Inflammatory macrophage (primary cell): ENCODE data around the gene PRPF38A.
"Not testable (repeated sequence)": the region's sequence is repeated elsewhere in the genome, so short reads cannot be mapped to it uniquely, and the experiment has no call there.

ENCODE experiments used
- DNase-seq, 2 donors: peaks; one replicate each; pipeline ENCODE4 v3.0.0-alpha.2; 2020 to 2022
- total RNA-seq, 18 experiments: gene quantifications; one replicate each; lab custom pipeline; 2026; ENCODE audit warnings: mixed read lengths in 6 of 18, inconsistent platforms in 2 of 18; lab: John Stamatoyannopoulos, UW

The PRPF38A gene, protein sequence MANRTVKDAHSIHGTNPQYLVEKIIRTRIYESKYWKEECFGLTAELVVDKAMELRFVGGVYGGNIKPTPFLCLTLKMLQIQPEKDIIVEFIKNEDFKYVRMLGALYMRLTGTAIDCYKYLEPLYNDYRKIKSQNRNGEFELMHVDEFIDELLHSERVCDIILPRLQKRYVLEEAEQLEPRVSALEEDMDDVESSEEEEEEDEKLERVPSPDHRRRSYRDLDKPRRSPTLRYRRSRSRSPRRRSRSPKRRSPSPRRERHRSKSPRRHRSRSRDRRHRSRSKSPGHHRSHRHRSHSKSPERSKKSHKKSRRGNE
- total RNA-seq: 17.3 to 45.0 (median 30.6) reads per million in 18 experiments

DNA sequence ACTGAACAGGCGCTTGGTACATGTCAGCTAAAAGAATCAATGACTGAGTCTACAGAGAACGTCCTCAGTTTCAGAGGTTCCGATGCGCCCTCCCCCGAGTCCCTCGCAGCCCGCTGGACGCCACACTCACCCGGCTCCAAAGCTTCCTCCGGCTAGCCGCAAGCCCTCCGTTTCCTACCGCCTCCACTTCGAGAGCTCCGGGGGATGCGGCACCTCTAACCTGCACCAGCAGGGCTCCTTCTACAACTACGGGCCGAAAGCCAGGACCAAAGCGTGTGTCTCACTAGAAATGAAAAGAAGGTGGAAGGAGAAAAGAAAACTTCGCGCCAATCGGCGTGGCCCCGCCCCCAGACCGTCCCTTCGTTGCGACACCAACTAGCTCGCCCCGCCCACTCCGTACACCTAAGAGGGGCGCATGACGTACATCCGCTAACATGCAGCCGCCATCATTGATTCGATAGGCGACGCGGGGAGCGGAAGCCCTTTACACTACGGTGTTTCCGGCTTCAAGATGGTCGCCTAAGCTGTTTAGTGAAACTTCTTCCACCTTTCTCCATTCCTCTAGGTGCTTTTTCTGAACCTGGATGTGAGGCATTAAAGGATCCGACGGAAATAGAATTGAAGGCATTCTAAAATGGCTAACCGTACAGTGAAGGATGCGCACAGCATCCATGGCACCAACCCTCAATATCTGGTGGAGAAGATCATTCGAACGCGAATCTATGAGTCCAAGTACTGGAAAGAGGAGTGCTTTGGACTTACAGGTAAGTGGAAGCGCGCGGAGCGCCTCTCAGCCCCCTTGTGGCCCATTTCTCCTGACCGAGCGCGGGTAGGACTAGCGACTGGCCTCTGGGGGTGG, at the start of gene PRPF38A, which contains the start of gene ORC1:
Gene PRPF38A (plus strand): TSS at position 487 of the 859 bp plus-strand sequence. CDS start 148 bp downstream, at position 635.
Gene ORC1 (minus strand): TSS at position 308 of the 859 bp plus-strand sequence. CDS start 2,200 bp downstream, outside the sequence.
- peak; percentile 97 to 98 for DNase-seq

DNA sequence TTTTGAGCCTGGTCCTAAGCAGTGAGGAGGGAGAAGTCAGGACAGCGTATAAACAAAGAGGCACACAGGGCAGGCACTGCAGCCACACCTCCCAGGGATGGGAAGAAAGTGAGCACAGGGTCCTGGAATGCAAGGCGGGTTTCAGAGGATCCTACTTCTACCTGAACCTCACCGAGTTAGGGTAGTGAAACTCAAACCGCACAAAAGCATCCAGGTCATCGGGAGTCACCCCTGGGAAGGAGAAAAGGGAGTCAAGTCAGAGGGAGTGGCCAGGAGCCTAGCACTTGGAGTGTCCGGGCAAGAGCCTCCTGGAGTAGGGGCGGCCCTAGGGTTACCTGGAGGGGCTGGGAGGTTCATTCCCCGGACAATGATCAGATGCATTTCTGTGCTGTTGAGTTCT, 49.0 kb upstream of the PRPF38A start:
- no peak for DNase-seq

DNA sequence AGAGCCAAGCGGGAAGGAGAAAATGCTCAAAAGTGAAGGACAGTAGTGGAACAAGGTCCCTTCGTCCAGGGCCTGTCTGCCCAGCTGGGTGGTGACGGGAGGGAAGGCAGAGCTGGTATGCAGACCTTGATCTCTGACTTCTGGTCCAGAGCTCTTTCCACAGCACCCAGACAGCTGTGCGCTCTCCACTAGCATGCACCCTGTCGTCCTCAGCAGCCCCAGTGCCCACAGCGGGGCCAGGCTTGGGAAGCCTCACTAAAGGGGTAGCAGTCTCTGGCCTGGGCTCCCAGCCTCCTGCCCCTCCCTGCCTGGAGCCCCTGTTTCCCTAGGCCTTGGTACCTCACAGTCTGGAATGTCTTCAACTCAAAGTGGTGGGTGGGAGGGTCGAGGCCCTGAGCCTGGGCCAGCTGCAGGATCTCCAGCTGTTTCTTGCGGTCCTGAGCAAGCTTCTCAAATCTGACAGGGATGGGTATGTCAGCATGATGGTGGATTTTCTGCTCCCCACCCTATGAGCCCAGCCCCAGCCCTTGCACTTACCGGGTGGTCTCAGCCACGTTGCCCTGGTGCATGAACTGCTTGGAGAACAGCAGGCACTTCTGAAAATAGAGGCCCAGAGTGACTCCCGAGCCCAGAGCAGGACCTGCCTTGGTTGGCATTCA, 48.4 kb upstream of the PRPF38A start:
- DNase-seq: no peak

DNA sequence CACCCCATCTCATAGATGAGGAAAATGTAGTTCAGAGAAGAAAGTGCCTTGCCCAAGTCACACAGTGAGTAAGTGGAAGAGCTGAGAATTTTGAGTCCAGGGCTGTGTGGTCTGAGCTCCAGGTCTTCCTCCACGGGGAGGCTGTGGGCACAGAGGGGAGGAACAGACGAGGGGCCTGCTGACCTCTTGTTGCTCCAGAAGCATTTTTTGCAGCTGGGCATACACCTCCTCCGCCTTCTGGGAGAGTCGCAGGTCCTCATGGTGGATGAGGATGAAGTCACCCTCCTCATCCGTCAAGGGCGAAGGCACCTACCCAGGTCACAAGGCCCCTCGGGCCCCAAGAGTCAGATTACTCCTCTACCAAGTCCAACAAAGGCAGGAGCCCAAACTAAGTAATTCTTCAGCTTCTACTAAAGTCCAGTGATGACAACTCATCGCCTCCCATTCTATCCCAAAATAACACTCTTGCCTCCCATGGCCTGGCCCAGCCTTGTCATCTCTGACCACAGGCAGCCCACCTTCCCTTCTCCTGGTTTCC, 47.5 kb upstream of the PRPF38A start:
- no peak for DNase-seq

DNA sequence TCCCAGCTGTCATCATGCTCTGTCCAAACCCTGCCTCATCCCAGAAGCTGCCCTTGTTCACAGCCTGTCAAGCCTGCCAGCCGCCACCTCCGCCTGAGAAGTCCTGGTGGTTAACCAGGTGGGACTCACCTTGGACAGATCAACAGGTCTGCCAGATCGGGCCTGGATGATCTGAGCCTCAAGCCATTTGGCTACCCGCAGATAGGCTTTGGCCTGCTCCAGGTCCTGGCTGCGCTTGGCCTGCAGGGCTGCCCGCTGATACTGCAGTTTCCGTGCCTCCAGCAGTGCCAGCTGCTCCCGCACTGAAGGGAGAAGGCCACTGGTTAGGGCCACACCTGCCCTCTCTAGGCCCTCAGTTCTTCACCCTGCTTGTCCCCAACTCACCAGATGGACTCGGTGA, 47.0 kb upstream of the PRPF38A start:
- no peak for DNase-seq

DNA sequence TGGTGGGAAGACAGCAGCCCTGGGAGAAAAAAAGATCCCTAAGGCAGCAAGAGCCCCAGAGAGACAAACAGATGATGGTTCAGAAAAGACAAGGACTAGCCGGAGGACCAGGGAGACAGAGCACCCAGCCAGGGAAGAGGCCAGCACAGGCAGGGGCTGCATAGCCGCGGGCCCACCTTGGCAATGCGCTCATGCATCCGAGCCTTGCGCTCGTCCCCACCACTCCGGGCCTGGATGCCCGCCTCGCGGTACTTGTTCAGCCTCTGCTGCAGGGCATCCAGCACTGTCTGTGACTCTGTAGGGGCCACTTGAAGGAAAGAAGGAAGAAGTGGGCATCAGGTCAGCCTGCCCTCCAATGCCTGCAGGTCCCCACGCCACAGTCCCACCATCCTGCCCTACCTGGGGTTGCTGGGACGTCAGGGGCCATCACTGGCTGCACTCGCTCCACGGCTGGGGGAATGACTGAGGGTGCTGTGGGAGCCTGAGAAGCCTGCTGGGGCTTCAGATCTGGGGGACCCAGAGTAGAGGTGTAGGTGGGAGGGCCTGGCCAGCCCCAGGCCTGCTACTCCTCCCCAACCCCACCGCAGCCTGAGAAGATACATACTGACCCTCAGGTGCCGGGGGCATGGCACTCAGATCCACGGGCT, 45.4 kb upstream of the PRPF38A start:
- no peak for DNase-seq

DNA sequence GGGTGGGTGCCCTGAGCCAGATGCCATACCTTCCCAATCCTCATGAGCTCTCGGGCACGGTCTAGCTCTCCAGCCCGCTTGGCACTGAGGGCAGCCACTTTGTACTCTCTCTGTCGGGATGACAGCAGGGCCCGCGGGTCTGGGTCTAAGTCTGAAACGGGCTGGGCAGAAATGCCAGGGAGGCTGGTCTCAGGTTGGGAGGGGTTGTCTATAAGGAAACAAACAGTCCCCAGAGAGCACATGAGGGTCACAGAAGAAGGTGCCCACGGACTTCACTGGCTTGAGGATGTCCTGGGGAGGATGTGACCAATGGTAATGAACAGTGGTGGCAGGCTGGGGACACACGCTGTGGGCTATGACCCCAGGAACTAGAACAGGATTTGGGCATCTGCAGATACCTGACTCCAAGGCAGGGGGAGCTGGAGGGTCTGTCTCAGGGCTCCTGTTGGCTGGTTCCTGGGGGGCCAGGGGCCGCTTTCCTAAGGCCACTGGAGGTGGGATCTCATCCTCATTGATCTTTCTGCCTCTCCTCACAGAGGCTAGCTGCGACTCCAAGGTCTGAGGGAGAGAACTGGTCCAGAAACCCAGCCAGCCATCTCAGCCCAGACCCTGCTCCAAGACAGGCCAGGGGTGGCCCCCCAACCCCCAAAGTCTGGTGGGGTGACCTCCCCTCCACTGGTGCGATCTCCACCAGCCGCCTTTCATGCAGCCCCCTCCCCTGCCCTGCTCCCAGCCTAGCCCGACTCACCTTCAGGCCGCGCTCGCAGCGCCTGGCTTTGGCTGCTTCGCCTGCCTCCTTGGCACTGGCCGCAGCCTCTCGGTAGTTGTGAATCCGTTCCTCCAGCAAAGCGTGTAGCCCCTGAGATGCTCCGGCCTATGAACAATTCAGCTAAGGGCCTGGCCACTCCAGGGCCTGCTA, 44.5 kb upstream of the PRPF38A start:
- DNase-seq: no peak

DNA sequence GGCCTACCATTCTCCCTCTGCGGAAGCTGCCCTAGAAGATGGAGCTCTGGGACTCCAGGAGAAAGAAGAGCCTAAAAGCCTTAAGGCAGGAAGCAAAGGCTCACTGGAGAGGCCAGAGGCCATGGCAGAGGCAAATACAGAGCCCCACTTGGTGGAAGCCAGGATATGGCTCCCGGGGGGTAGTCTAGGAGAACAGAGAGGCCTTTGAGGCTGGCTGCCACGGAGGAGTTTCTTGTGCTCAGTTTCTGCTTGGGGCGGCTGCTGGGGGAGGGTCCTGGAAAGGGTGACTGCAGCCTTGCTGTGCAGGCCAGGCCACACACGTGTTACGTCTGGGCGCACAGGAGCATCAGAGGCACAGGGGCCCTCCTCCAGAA, 43.8 kb upstream of the PRPF38A start:
- DNase-seq: no peak

DNA sequence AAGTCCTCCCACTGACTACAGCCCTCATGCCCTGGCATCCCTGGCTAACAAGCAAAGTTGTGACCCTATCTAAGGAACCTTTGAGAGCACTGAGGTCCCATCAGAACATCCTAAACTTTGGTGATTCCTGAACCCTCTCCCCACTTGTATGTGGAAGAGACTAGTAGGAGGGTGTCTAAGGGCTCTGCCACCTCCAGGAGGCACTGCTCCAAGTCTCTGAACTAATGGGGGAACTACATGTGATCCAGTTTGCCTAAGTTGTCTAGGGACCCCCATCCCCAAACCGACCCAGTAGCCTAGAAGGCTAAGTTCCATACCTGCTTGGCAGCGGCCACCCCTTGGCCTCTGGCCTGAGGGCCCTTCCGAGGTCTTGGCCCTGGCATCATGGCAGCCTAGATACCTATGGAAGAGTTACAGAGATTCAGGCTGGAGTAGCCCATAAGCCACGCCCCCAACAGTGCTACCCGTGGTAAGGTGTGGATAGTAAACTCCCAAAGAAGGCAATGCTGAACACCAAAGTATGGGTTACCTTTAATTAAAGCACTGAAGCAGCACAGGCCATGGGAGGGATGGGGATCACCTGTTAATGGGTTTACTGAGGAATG, 40.1 kb upstream of the PRPF38A start:
- DNase-seq: no peak

DNA sequence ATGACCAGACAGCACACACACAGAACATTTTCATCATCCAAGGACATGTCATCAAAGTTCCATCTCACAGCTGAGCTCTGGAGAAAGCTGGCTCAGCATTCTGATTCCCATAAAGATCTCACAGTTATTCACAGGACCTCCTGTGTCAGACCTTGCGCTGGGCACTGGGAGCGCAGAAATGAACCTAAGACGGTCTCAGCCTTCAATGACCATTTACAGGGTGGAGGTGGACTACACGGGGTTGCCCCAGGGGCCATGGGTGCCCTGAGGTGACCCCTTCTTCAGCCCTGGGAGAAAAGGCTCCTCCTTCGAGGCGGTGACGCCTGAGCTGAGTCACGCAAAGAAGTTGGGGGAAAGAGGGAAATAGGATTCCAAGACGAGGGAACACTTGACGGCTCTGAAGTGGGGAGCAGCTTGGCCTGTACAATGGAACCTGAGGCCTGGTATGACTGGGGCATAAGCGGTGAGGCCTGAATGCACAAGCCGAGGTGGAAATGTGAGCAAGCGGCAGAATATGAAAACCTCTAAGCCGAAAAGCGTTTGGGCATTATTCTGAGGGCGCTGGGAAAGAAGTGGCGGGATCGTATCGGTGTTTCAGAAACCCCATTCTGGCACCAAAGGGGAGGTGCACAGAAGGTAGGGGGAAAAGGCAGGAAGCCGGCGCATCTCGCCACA, 39.2 kb upstream of the PRPF38A start:
- DNase-seq: peak; percentile 60 to 71

DNA sequence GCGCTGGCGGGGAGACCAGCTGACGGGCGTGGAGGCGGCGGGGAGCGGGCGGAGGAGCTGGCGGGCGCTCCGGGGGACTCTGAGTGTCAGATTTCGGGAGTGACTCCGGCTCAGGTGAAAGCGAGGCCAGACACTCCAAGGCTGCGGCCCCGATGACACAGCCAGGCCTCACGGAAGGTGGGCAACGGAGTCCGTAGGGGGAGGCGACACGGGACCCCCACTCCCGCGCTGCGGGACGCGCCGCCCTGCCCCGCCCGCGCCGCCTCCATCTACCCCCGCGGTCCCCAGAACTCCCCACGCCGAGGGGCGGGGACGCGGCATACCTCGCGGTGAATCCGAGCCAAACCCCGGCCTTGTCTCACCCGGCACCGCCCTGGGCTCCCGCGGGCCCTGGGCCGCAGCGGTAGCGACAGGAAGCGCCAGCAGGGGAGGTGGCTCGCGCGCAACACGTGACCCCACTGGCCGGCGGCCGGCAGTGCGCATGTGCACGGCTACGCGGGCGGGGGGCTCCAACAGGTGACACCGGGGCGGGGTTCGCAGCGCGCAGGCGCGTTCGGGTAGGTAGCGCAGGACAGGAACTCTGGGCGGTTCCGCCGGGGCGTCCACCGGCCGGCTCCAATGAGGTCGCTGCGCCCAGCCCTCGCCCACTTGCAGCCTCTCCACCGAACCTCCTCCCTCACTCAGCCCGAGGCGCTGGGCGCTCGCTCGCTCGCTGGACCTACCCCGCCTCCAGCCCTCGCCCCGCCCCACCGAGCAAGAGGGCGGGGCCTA, 38.5 kb upstream of the PRPF38A start, which contains the start of gene CC2D1B:
Gene CC2D1B (minus strand): TSS at position 460 of the 771 bp plus-strand sequence. CDS start 1,585 bp downstream, outside the sequence.
- DNase-seq: peak; percentile 98 to 99

DNA sequence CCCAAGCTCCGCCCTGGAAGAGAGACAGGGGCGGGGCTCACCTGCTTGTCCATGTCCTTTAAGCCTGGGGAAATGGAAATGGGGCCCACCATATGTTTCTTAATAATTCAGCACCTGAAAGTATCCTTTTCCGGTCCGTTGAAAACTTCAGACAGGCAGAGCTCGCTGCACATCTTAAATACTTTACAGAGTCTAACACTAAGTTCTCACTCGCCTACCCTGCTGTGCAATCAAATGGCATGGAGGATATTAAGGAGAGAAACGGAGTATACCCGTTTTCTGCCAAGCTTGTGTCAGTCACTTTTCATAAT, 37.9 kb upstream of the PRPF38A start:
- DNase-seq: no peak

DNA sequence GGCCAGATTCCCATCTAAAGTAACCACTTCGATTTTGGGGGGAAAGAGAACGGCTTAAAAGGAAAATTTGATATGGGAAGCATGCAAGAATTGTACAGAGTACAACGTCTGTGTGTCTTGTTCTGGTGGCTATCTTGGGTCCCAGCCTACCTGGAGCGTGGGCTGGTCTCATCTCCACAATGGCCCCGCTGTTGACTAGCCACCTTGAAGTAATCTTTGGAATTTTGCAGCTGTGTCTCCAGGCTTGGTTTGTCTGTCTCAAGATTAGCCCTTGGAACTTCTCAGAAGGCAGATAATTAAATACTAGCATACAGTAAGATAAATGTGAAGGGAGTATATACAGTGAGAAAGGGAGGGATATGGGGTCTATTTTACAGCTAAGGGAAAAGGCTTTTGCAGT, 37.1 kb upstream of the PRPF38A start:
- no peak for DNase-seq

DNA sequence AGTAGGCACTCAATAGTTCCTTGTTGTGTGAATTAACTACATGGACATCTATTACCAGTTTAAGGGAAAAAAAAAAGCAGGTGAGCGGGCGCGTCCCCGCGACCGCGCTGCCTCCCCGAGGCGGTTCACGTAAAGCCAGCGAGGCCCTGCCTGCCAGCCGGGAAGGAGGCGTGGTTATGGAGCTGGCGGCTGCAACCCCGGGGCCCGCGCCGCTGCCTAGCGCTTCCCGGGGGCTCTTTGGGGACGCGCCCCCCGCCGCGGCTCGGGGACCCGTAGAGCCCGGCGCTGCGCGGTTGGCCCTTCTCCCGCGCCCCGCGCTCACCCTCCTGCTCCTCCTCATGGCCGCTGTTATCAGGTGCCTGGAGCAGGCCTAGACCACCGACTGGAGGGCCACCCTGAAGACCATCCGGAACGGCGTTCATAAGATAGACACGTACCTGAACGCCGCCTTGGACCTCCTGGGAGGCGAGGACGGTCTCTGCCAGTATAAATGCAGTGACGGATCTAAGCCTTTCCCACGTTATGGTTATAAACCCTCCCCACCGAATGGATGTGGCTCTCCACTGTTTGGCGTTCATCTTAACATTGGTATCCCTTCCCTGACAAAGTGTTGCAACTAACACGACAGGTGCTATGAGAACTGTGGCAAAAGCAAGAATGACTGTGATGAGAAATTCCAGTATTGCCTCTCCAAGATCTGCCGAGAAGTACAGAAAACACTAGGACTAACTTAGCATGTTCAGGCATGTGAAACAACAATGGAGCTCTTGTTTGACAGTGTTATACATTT, 35.8 kb upstream of the PRPF38A start:
- DNase-seq: peak in 1 of 2 donors; percentile 30

DNA sequence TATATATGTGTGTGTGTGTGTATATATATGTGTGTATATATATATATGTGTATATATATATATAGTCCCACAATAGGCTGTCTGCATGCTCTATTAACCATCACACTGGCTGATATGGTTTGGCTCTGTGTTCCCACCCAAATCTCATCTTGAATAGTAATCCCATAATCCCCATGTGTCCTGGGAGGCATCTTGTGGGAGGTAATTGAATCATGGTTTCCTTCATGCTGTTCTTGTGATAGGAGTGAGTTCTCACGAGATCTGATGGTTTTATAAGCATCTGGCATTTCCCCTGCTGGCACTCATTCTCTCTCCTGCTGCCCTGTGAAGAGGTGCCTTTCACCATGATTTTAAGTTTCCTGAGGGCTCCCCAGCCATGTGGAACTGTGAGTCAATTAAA, 34.6 kb upstream of the PRPF38A start:
- DNase-seq: not testable (repeated sequence)

DNA sequence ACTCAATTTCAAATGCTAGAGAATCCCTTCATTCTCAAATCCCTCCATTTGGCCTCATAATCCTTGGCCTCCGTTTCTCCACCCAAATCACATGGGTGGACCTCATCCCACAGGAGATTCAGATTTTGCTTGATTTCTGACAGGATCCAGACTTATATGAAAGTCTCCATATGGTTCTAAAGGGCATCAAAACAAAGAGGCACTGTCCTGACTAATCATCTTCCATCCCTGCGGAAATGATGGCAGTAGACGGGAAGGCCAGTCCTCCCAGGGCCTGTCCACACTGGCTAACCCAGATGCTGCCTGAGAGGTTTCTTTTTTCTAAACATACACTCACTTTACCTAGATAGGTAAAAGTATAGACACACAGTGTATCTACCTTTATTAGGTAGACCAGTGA, 19.0 kb upstream of the PRPF38A start:
- DNase-seq: no peak

DNA sequence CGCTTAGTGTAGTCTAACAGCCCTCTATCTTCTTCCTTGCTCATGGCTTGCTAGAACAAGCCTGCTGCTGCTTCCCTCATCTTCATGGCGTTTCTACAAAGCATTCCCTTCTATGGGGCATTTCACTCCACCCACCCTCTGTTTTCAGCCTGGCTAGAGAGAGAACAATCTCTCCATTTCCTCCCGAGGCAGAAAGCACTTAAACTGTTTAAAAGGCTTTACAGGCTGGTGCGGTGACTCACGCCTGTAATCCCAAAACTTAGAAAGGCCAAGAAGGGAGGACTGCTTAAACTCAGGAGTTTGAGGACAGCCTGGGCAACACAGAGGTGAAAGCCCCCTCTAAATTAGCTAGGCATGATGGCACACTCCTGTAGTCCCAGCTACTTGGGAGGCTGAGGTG, 17.9 kb upstream of the PRPF38A start:
- DNase-seq: no peak

DNA sequence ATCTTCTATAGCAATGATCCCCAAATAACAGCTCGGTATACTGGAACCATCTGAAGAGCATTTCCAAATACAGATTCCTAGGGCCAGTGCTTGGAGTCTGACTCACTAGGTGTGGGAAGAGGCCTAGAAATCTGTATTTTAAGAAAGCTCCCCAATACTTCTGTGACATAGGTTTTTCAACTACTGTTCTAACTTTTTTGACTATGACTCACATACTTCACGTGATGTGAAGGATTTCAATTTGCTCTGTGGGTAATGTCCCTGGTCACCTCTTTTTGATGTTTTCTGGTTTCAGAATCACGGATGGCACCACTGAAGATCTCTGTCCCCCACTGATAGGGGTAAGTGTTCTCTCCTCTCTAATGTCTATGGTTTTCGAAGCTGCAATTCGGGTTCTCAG, 11.2 kb upstream of the PRPF38A start:
- DNase-seq: no peak

DNA sequence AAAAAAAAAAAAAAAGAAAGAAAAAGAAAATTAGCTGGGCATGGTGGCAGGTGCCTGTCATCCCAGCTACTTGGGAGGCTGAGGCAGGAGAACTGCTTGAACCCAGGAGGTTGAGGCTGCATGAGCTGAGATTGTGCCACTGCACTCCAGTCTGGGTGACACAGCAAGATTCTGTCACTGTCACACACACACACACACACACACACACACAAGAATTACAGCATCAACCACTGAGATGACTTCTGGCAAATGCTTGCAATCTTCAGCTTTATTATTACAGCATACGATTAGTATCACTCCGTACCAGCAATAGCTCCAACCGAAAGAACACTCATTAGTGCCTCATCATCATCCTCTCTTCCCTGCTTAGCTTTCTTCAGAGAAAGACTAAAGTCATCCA, 4.8 kb upstream of the PRPF38A start:
- no peak for DNase-seq
